Neural progenitor cell (in vitro differentiated cells): ENCODE measurements around the gene SPACA7.

ENCODE experiments used
- CTCF ChIP-seq: fragments of 200-600 bp; sonication (generic); IDR thresholded peaks from 2 replicates; pipeline ENCODE4 v1.5.1; 2017; ENCODE audit warnings: antibody characterized with exemption, mild to moderate bottlenecking
- EZH2 ChIP-seq: fragments of 200-600 bp; sonication (generic); IDR thresholded peaks from 2 replicates; pipeline ENCODE4 v1.6.1; 2017; ENCODE audit warnings: antibody characterized with exemption, mild to moderate bottlenecking, moderate library complexity

GRCh38 chr13:112448621-112449544 is 72.7 kb downstream of the SPACA7 start:
- no peak for TF ChIP-seq CTCF
- TF ChIP-seq EZH2: no peak
